BLaER1 treated with 17β-estradiol and CSF1 and Interleukin-3, amounts not matched to agents 10 nM and 100 nM (cell line): ENCODE data around the gene MAGI2.
"Not testable (repeated sequence)": the region's sequence is repeated elsewhere in the genome, so short reads cannot be mapped to it uniquely, and the experiment has no call there.

Experiments
- H3K27ac ChIP-seq, 11 experiments: shearing (Covaris generic); formaldehyde crosslinking; 2 replicates each; pipeline ENCODE4 v1.8.1; 2022
- H3K27me3 ChIP-seq, 11 experiments: shearing (Covaris generic); formaldehyde crosslinking; 2 replicates each; pipeline ENCODE4 v1.8.1; 2022
- H3K36me3 ChIP-seq, 11 experiments: shearing (Covaris generic); formaldehyde crosslinking; 2 replicates each; pipeline ENCODE4 v1.8.1; 2022
- H3K4me1 ChIP-seq, 10 experiments: shearing (Covaris generic); formaldehyde crosslinking; 2 replicates each; pipeline ENCODE4 v1.8.1; 2022
- H3K4me2 ChIP-seq, 11 experiments: shearing (Covaris generic); formaldehyde crosslinking; 2 replicates each; pipeline ENCODE4 v1.8.1; 2022
- H3K4me3 ChIP-seq, 10 experiments: shearing (Covaris generic); formaldehyde crosslinking; 2 replicates each; pipeline ENCODE4 v1.8.1; 2022
- H3K9ac ChIP-seq, 11 experiments: shearing (Covaris generic); formaldehyde crosslinking; 2 replicates each; pipeline ENCODE4 v1.8.1; 2022
- H3K9me3 ChIP-seq, 11 experiments: shearing (Covaris generic); formaldehyde crosslinking; replicated peaks in 1 of 11; 2 replicates each; pipeline ENCODE4 v1.8.1; 2022
- H4K20me1 ChIP-seq, 11 experiments: shearing (Covaris generic); formaldehyde crosslinking; 2 replicates each; pipeline ENCODE4 v1.8.1; 2022
- Cebpa-rat ChIP-seq, 11 experiments: shearing (Covaris generic); IDR thresholded peaks; 2 replicates each; pipeline ENCODE4 v1.8.1; 2022

Gene MAGI2

GRCh38 chr7:78014401-78014800, 1439.1 kb downstream of the MAGI2 start:
- Histone ChIP-seq H3K4me2 (no peak overlapping the region), H4K20me1 (no peaks in the 10 kb centered on the region), H3K27me3 (peaks cover 8 to 18% (median 10%) of the 10 kb centered on the region in 11 experiments; a peak in 17 of 22 replicates), H3K4me3 (no peak overlapping the region), H3K9me3 (no peaks in the 10 kb centered on the region), H3K4me1 (peaks cover 8 to 18% (median 10%) of the 10 kb centered on the region in 10 experiments; a peak in 16 of 20 replicates), H3K27ac (no peak overlapping the region), H3K36me3 (no peaks in the 10 kb centered on the region), H3K9ac (no peak overlapping the region)
- no peak for TF ChIP-seq Cebpa-rat (IDR thresholded peaks at IDR 0.05)

GRCh38 chr7:78013386-78013785, 1440.1 kb downstream of the MAGI2 start:
- H3K27ac ChIP-seq = no peak overlapping the region
- TF ChIP-seq Cebpa-rat (IDR thresholded peaks at IDR 0.05) = no peak

DNA sequence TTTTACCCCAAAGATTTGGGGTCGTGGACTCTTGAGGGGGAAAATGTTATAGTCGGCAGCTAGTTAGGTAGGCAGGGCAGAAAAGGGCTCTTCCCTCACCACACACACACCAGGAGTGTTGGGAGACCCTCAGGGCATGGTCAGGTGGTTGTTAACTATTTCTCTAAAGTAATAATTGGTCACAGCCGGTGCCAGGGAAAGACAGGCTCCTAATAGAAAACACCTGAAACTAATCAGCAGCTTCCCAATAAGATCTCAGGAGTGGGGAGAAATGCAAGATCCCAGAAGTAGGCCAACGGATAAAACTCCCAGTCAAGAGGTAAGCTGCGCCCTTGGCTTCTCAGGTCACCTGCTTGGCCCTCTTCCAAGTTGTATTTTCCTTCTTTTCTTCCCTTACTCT, 1441.8 kb downstream of the MAGI2 start:
- TF ChIP-seq Cebpa-rat (IDR thresholded peaks at IDR 0.05) = no peak
- H3K4me1 ChIP-seq = no peaks in the 10 kb centered on the region

More at GRCh38 chr7:78013386-78013785, 1440.1 kb downstream of the MAGI2 start:
- H3K4me2 ChIP-seq = no peak overlapping the region
- no peak overlapping the region for H3K4me3 ChIP-seq
- H3K9me3 ChIP-seq = no peaks in the 10 kb centered on the region
- H3K9ac ChIP-seq = no peak overlapping the region
- no peaks in the 10 kb centered on the region for H3K36me3 ChIP-seq
- no peaks in the 10 kb centered on the region for H4K20me1 ChIP-seq
- peaks cover under 1 to 10% (median 3%) of the 10 kb centered on the region in 11 experiments; a peak in 14 of 22 replicates for H3K27me3 ChIP-seq
- peaks cover under 1 to 11% (median 3%) of the 10 kb centered on the region in 10 experiments; a peak in 12 of 20 replicates for H3K4me1 ChIP-seq

GRCh38 chr7:78007231-78007630, 1446.2 kb downstream of the MAGI2 start:
- peaks cover 0 to 2% (median 0%) of the 10 kb centered on the region in 10 experiments; a peak in 2 of 20 replicates for H3K4me1 ChIP-seq
- TF ChIP-seq Cebpa-rat (IDR thresholded peaks at IDR 0.05) = no peak
- H3K4me3 ChIP-seq = no peak overlapping the region
- H3K4me2 ChIP-seq = no peak overlapping the region
- H3K27me3 ChIP-seq = no peaks in the 10 kb centered on the region
- H3K9me3 ChIP-seq = peaks cover 0 to 13% (median 7%) of the 10 kb centered on the region in 11 experiments; a peak in 5 of 22 replicates
- no peak overlapping the region for H3K9ac ChIP-seq
- H3K27ac ChIP-seq = no peak overlapping the region
- no peaks in the 10 kb centered on the region for H3K36me3 ChIP-seq
- no peaks in the 10 kb centered on the region for H4K20me1 ChIP-seq

More for the DNA sequence above, 1441.8 kb downstream of the MAGI2 start:
- H3K9me3 ChIP-seq = no peaks in the 10 kb centered on the region
- no peak overlapping the region for H3K27ac ChIP-seq
- no peaks in the 10 kb centered on the region for H4K20me1 ChIP-seq
- no peak overlapping the region for H3K4me2 ChIP-seq
- H3K4me3 ChIP-seq = no peak overlapping the region
- H3K9ac ChIP-seq = no peak overlapping the region
- H3K36me3 ChIP-seq = no peaks in the 10 kb centered on the region
- H3K27me3 ChIP-seq = no peaks in the 10 kb centered on the region

DNA sequence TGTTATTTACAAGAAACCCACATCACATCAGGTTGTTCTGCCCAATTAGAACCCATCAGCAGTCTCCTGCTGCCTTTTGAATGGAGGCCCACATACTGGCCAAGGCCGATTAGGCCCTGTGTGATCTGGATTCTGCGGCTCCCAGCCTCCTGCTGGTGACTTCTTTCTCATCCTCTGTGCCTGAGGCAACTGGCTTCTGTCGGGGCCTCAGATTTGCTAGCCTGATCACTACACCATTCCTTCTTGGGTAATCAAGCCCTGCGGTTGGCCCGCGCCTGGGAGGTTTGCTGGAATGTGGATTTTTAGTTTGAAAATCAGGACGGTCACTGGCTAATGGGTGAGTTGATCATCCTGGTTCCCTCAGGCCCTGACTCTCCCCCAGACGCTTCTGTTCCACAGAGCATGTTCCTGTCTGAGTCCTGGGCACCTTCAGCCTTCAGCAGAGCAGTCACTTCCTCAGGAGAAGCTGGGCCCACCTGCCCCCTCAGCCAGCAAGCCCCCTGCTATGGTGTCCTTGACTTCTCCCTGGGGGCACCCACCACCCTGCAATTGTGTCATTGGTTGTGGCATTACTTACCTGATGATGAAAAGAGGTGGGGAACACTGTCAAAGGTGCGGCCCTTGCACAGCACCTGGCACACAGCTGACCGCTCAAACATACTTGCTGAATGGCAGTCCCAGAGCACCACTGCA, 1447.3 kb downstream of the MAGI2 start:
- H3K4me3 ChIP-seq = no peak overlapping the region
- peaks cover 0 to 5% (median 0%) of the 10 kb centered on the region in 10 experiments; a peak in 2 of 20 replicates for H3K4me1 ChIP-seq
- H3K27ac ChIP-seq = no peak overlapping the region
- no peak overlapping the region for H3K9ac ChIP-seq
- no peaks in the 10 kb centered on the region for H4K20me1 ChIP-seq
- no peak for TF ChIP-seq Cebpa-rat (IDR thresholded peaks at IDR 0.05)
- peaks cover 0 to 13% (median 7%) of the 10 kb centered on the region in 11 experiments; a peak in 5 of 22 replicates for H3K9me3 ChIP-seq
- no peaks in the 10 kb centered on the region for H3K27me3 ChIP-seq
- H3K4me2 ChIP-seq = no peak overlapping the region
- H3K36me3 ChIP-seq = no peaks in the 10 kb centered on the region

- H3K4me1 ChIP-seq = peaks cover 0 to 5% (median 0%) of the 10 kb centered on the region in 10 experiments; a peak in 2 of 20 replicates
- no peaks in the 10 kb centered on the region for H4K20me1 ChIP-seq
- 0 out of 22 replicates have a peak overlapping the region, but pooled peaks of 1 of the 11 experiments have one; percentile 7 for H3K4me2 ChIP-seq
- no peak overlapping the region for H3K4me3 ChIP-seq
- H3K36me3 ChIP-seq = no peaks in the 10 kb centered on the region
- H3K9ac ChIP-seq = no peak overlapping the region
- no peak for TF ChIP-seq Cebpa-rat (IDR thresholded peaks at IDR 0.05)
- H3K27me3 ChIP-seq = no peaks in the 10 kb centered on the region
- H3K27ac ChIP-seq = no peak overlapping the region
- peaks cover 0 to 19% (median 7%) of the 10 kb centered on the region in 11 experiments; a peak in 5 of 22 replicates for H3K9me3 ChIP-seq
These were observed 1450.8 kb downstream of the MAGI2 start for GRCh38 chr7:78002715-78003114.

DNA sequence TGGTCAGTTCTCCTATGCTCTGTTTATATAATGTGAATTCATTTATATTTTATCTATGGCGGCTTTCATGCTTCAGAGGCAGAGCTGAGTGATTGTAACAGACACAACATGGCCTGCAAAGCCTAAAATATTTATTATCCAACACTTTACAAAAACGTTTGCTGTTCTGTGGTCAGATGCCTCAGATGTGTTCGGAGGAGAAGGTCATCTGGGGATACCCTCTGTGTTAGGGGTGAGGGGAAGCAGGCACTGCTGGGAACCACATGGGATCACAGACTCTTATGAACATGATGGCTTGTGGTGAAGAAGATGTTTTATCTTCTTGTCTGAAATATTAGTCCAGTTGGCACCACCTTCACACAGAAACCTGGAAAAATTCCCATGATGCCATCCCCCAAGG, 1451.4 kb downstream of the MAGI2 start:
- H3K4me1 ChIP-seq = peaks cover 0 to 5% (median 0%) of the 10 kb centered on the region in 10 experiments; a peak in 2 of 20 replicates
- no peak for TF ChIP-seq Cebpa-rat (IDR thresholded peaks at IDR 0.05)

GRCh38 chr7:77999168-77999567, 1454.3 kb downstream of the MAGI2 start:
- not testable (repeated sequence) for H4K20me1 ChIP-seq, H3K36me3 ChIP-seq, H3K4me3 ChIP-seq, H3K9ac ChIP-seq, H3K4me1 ChIP-seq, H3K4me2 ChIP-seq, H3K9me3 ChIP-seq, H3K27ac ChIP-seq, H3K27me3 ChIP-seq

More for the DNA sequence above, 1451.4 kb downstream of the MAGI2 start:
- Histone ChIP-seq H3K9me3 (peaks cover 0 to 19% (median 7%) of the 10 kb centered on the region in 11 experiments; a peak in 5 of 22 replicates), H4K20me1 (no peaks in the 10 kb centered on the region), H3K27me3 (no peaks in the 10 kb centered on the region), H3K4me3 (no peak overlapping the region), H3K4me2 (peak overlapping the region in 2 of 11 experiments; percentile 0 to 7; a peak in 1 of 22 replicates), H3K36me3 (no peaks in the 10 kb centered on the region), H3K9ac (no peak overlapping the region), H3K27ac (no peak overlapping the region)

DNA sequence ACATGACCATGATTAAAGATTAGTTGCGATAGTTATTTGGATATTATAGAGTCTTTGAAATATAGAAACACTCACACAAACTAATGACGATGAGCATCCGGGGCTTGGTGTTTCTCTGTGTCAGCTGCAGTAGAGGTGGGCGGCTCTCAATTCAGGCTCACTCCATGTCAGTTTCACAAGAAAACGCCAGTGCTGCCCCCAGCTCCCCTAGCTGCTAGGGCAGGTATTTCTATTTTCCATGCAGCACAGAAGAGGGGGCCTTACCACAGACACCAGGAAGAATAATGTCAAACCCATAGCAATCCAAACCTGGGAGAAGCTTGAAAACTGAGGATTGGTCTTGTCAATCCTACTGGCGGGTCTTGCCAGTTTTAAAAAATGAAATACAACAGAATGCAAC, 1457.8 kb downstream of the MAGI2 start:
- Histone ChIP-seq H3K4me3 (no peak overlapping the region), H4K20me1 (no peaks in the 10 kb centered on the region), H3K36me3 (no peaks in the 10 kb centered on the region), H3K27me3 (no peaks in the 10 kb centered on the region), H3K9me3 (peaks cover 0 to 6% (median 0%) of the 10 kb centered on the region in 11 experiments; a peak in 1 of 22 replicates), H3K27ac (no peak overlapping the region), H3K4me2 (no peak overlapping the region), H3K9ac (no peak overlapping the region), H3K4me1 (no peaks in the 10 kb centered on the region)
- TF ChIP-seq Cebpa-rat (IDR thresholded peaks at IDR 0.05) = no peak
